HepG2 (cell line): ENCODE data around the gene THRA. TPM values are rescaled to one million over a fixed set of nuclear protein-coding genes. Genes with fewer than 3 reads are reported as not detected.
A peak's percentile ranks its signal among the peaks of the same experiment; 100 is the strongest.

Source experiments
- ARNT2 ChIP-seq: sonication (generic); formaldehyde crosslinking; IDR thresholded peaks from 2 replicates; pipeline ENCODE4 v1.8.0; 2022; ENCODE audit warnings: mild to moderate bottlenecking, low read depth, missing genetic modification reagents, moderate library complexity
- CBX2 ChIP-seq, 2 experiments: fragments of 200-600 bp in 1 of 2; sonication (generic); formaldehyde crosslinking in 1 of 2; IDR thresholded peaks; 2 replicates each; pipeline versions ENCODE4 v1.7.0 to v1.8.1; 2018 to 2022; ENCODE audit warnings: low read depth in 2 of 2, low read length in 1 of 2, mild to moderate bottlenecking in 1 of 2, missing genetic modification reagents in 1 of 2
- CCDC6 ChIP-seq: sonication (generic); formaldehyde crosslinking; IDR thresholded peaks from 2 replicates; pipeline ENCODE4 v1.8.1; 2022; ENCODE audit warnings: mild to moderate bottlenecking, missing genetic modification reagents, moderate library complexity
- GMEB1 ChIP-seq: sonication (generic); formaldehyde crosslinking; IDR thresholded peaks from 2 replicates; pipeline ENCODE4 v1.5.1; 2020; ENCODE audit warnings: missing genetic modification reagents, mild to moderate bottlenecking, borderline replicate concordance
- GPN1 ChIP-seq: sonication (generic); formaldehyde crosslinking; IDR thresholded peaks from 2 replicates; pipeline ENCODE4 v1.5.1; 2020; ENCODE audit warnings: missing genetic modification reagents, borderline replicate concordance
- HMG20B ChIP-seq: conservative IDR thresholded peaks from 2 replicates; pipeline ENCODE4 v1.6.1; 2016; ENCODE audit warnings: missing genetic modification reagents, missing compliant biosample characterization
- KDM5A ChIP-seq: fragments of 200-600 bp; sonication (generic); IDR thresholded peaks from 2 replicates; pipeline ENCODE4 v1.7.0; 2018; ENCODE audit warnings: antibody characterized with exemption, mild to moderate bottlenecking, low read length, borderline replicate concordance
- KIAA2018 ChIP-seq: sonication (generic); formaldehyde crosslinking; IDR thresholded peaks from 2 replicates; pipeline ENCODE4 v1.5.0; 2020; ENCODE audit warnings: mild to moderate bottlenecking, missing genetic modification reagents, borderline replicate concordance
- MXI1 ChIP-seq: IDR thresholded peaks from 3 replicates; pipeline ENCODE4 v1.6.1; 2012; ENCODE audit warnings: low read depth, low read length, inconsistent platforms, borderline replicate concordance
- NRL ChIP-seq: sonication (generic); formaldehyde crosslinking; IDR thresholded peaks from 2 replicates; pipeline ENCODE4 v1.5.0; 2020; ENCODE audit warnings: missing genetic modification reagents, mild to moderate bottlenecking, moderate library complexity, borderline replicate concordance
- PHB2 ChIP-seq: fragments of 450-650 bp; IDR thresholded peaks from 2 replicates; pipeline ENCODE4 v1.6.1; 2018; ENCODE audit not compliant: partially characterized antibody
- PLRG1 ChIP-seq: fragments of 450-650 bp; conservative IDR thresholded peaks from 2 replicates; pipeline ENCODE4 v1.6.1; 2016
- REPIN1 ChIP-seq: sonication (generic); formaldehyde crosslinking; IDR thresholded peaks from 2 replicates; pipeline ENCODE4 v1.8.0; 2022; ENCODE audit warnings: missing genetic modification reagents, low read depth, mild to moderate bottlenecking, borderline replicate concordance
- SMAD9 ChIP-seq: sonication (generic); formaldehyde crosslinking; IDR thresholded peaks from 2 replicates; pipeline ENCODE4 v1.5.1; 2020; ENCODE audit warnings: mild to moderate bottlenecking, missing genetic modification reagents
- ZNF12 ChIP-seq: sonication (generic); formaldehyde crosslinking; IDR thresholded peaks from 2 replicates; pipeline ENCODE4 v1.5.0; 2020; ENCODE audit warnings: missing genetic modification reagents
- ZNF333 ChIP-seq: sonication (generic); formaldehyde crosslinking; IDR thresholded peaks from 2 replicates; pipeline ENCODE4 v1.4.0; 2020; ENCODE audit warnings: mild to moderate bottlenecking, missing genetic modification reagents, borderline replicate concordance
- ZNF816 ChIP-seq: sonication (generic); formaldehyde crosslinking; IDR thresholded peaks from 2 replicates; pipeline ENCODE4 v1.8.0; 2022; ENCODE audit warnings: missing genetic modification reagents, mild to moderate bottlenecking, borderline replicate concordance
- polyA plus RNA-seq, 8 experiments: library from polyadenylated mRNA; depleted of rRNA in 3 of 8; stranded (reverse) in 7 of 8; unstranded in 1 of 8; fragments of >200 nt; fragmentation: Illumina TruSeq in 4 of 8; extraction: Trizol in 4 of 8; gene quantifications; 2 replicates each; pipeline versions ENCODE4 v1.2.1 to v1.2.3, GENCODE V29; 2011 to 2016; ENCODE audit warnings: low read depth in 4 of 8, missing spikeins in 1 of 8, mixed read lengths in 1 of 8; ENCODE audit not compliant: insufficient read depth in 1 of 8
- total RNA-seq, 5 experiments: library from RNA; depleted of rRNA; stranded (reverse); fragments of >200 nt; fragmentation: Illumina TruSeq; extraction: Trizol; gene quantifications; 2 replicates each; pipeline ENCODE4 v1.2.3, GENCODE V29; 2016; ENCODE audit warnings: low read depth in 1 of 5

THRA gene
- total and polyA plus RNA-seq, 2 of the 13 experiments (the other 11 are each of a cell fraction or from before 2014, with no cell fraction given) = 8.0 to 9.9 TPM

- no peak for TF ChIP-seq KIAA2018
- no peak for TF ChIP-seq GPN1 (CRISPR knock-in tag)
- peak; percentile 68; the same call in 1 of the 2 replicates for TF ChIP-seq GMEB1 (CRISPR knock-in tag)
- TF ChIP-seq CBX2 (IDR thresholded peaks at IDR 0.05; ENCODE audit: low read depth, low read length) = no peak
- no peak for TF ChIP-seq CBX2 (CRISPR knock-in tag; IDR thresholded peaks at IDR 0.05; ENCODE audit: low read depth)
- peak; percentile 99; the same call in 2 of the 3 replicates for TF ChIP-seq MXI1
- TF ChIP-seq ZNF333 (CRISPR knock-in tag) = no peak
- peak; percentile 79; the same call in 1 of the 2 replicates for TF ChIP-seq ZNF816 (CRISPR knock-in tag)
- no peak for TF ChIP-seq PLRG1
- no peak for TF ChIP-seq PHB2
- TF ChIP-seq SMAD9 (CRISPR knock-in tag) = no peak
- TF ChIP-seq NRL = no peak
- no peak; the same call in 1 of the 2 replicates for TF ChIP-seq ZNF12 (CRISPR knock-in tag)
- peak; percentile 53; the same call in 1 of the 2 replicates for TF ChIP-seq HMG20B
- peak; percentile 34; the same call in 1 of the 2 replicates for TF ChIP-seq ARNT2 (CRISPR knock-in tag)
- TF ChIP-seq KDM5A = no peak
- no peak for TF ChIP-seq CCDC6 (CRISPR knock-in tag)
- peak; percentile 93 for TF ChIP-seq REPIN1 (CRISPR knock-in tag)
Measured at GRCh38 chr17:40113110-40113906, 50.5 kb downstream of the THRA start (continued).
